DOHH2 (cell line): ENCODE data around the gene GAS7.

Source experiments
- EZH2phosphoT487 ChIP-seq: fragments of 200-600 bp; sonication (generic); IDR thresholded peaks from 2 replicates; pipeline ENCODE4 v1.6.1; 2017; ENCODE audit warnings: borderline replicate concordance, mild to moderate bottlenecking, antibody characterized with exemption, low read length, moderate library complexity, mixed read lengths
- TF ChIP-seq, protein P1 (sequence below): fragments of 200-600 bp; sonication (generic); IDR thresholded peaks from one replicate; pipeline ENCODE4 v1.5.1; 2014; ENCODE audit warnings: antibody characterized with exemption, mild to moderate bottlenecking, low read depth, low read length; ENCODE audit not compliant: poor library complexity, severe bottlenecking

DNA sequence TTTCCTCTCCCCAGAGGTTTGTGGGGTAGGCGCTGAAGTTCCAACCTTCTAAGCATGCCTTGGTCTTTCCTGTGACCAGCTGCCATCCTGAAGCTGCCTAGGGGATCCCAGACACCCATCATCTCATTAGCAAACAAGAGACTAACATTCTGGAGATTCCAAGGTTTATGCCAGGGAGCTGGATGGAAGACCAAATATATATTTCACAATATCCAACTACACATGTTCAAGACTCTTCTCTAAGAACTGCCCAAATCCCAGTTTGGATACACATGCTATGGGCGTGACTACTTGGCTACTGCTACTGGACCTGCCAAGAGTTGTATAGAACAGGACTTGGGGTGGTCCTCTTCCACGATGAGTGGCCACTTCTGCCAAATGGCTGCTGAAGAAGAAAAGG is 200.3 kb downstream of the GAS7 start:
- TF ChIP-seq, protein P1, sequence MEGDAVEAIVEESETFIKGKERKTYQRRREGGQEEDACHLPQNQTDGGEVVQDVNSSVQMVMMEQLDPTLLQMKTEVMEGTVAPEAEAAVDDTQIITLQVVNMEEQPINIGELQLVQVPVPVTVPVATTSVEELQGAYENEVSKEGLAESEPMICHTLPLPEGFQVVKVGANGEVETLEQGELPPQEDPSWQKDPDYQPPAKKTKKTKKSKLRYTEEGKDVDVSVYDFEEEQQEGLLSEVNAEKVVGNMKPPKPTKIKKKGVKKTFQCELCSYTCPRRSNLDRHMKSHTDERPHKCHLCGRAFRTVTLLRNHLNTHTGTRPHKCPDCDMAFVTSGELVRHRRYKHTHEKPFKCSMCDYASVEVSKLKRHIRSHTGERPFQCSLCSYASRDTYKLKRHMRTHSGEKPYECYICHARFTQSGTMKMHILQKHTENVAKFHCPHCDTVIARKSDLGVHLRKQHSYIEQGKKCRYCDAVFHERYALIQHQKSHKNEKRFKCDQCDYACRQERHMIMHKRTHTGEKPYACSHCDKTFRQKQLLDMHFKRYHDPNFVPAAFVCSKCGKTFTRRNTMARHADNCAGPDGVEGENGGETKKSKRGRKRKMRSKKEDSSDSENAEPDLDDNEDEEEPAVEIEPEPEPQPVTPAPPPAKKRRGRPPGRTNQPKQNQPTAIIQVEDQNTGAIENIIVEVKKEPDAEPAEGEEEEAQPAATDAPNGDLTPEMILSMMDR = no peak
- TF ChIP-seq EZH2phosphoT487 = no peak
